ENCODE results near the gene GRK5. TPM values are rescaled to one million over a fixed set of nuclear protein-coding genes. Genes with fewer than 3 reads are reported as not detected.

GRK5 gene
- total RNA-seq, 1 experiment from 2014 or later = 4.5 TPM

- Histone ChIP-seq H3K9ac (ENCODE audit: low read length) (no peak overlapping the region), H4K20me1 (ENCODE audit: low read length) (no peaks in the 10 kb centered on the region), H3F3A (ENCODE audit: low read length, unreplicated experiment) (no peaks in the 10 kb centered on the region), H3K36me3 (ENCODE audit: low read depth, low read length) (no peaks in the 10 kb centered on the region), H3K27ac (ENCODE audit: low read length) (no peak overlapping the region), H2AFZ (ENCODE audit: low read length) (no peak overlapping the region), H3K9me3 (ENCODE audit: low read length) (no peaks in the 10 kb centered on the region), H3K4me2 (ENCODE audit: low read length) (no peak overlapping the region), H3K9me2 (replicated peaks; ENCODE audit: low read length) (no peaks in the 10 kb centered on the region), H3K27me3 (ENCODE audit: low read length) (no peaks in the 10 kb centered on the region), H3K79me2 (ENCODE audit: low read length) (no peaks in the 10 kb centered on the region), H3K4me1 (ENCODE audit: insufficient read depth, low read length) (no peaks in the 10 kb centered on the region; the same call in 1 of the 2 replicates), H3K4me3 (ENCODE audit: low read length) (no peak overlapping the region)
- BruUV-seq (replicated peaks) = no TSS peak
- TF ChIP-seq, protein P1, sequence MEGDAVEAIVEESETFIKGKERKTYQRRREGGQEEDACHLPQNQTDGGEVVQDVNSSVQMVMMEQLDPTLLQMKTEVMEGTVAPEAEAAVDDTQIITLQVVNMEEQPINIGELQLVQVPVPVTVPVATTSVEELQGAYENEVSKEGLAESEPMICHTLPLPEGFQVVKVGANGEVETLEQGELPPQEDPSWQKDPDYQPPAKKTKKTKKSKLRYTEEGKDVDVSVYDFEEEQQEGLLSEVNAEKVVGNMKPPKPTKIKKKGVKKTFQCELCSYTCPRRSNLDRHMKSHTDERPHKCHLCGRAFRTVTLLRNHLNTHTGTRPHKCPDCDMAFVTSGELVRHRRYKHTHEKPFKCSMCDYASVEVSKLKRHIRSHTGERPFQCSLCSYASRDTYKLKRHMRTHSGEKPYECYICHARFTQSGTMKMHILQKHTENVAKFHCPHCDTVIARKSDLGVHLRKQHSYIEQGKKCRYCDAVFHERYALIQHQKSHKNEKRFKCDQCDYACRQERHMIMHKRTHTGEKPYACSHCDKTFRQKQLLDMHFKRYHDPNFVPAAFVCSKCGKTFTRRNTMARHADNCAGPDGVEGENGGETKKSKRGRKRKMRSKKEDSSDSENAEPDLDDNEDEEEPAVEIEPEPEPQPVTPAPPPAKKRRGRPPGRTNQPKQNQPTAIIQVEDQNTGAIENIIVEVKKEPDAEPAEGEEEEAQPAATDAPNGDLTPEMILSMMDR (conservative IDR thresholded peaks at IDR 0.05; ENCODE audit: low read depth, low read length) = no peak
- TF ChIP-seq EZH2phosphoT487 (IDR thresholded peaks at IDR 0.05; ENCODE audit: borderline replicate concordance, low read length) (no peak), EZH2 (IDR thresholded peaks at IDR 0.05; ENCODE audit: low read length, unreplicated experiment) (no peak)
- CTCF ChIA-PET = no interaction called here
- ATAC-seq = no peak
- intact Hi-C loops (cut with micrococcal nuclease) = no loop called here
- POLR2A ChIA-PET (ENCODE audit: unreplicated experiment) = no interaction called here
- DNase-seq = no peak
These were observed 163.8 kb downstream of the GRK5 start for GRCh38 chr10:119370972-119371703.

DNA sequence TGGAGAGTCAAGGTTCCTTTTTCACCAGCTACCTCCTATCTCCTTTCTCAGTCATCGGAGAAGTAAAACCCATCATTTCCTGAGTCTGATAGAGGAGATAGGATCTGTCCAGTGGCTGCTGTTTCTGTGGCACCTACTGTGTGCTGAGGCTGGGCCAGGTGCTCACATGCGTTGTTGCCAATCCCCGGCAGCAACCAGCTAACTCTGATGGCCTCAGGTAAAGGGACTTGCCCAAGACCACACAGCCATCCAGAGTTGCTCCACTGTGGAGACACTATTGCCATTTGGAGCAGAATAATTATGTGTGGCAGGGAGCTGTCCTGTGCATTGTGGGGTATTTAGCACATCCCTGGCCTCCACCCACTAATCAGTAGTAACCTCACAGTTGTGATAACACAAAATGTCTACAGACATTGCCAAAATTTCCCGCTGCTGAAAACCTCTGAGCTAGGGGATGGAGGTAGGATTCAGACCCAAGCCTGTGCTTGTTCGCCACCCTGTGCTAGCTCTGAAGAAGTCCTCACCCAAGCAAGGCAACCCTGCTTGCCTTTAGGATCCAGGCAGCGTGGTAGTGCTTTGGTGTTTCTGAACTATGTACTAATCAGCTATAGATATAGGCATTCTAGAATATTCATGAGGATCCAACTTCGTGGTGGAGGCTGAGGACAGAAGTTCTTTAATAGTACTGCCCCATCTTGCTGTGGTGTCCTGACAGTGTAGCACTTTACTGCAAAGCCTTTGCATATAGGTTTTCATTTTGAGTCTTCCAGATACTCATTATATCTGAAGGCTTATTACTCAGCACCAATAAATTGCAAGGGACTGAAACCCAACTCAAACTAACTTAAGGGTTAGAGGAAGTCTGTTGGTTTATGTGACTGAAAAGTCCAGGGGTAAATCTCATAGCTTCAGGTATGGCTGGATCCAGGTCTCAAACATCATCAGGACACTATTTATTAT lies 164.6 kb downstream of the GRK5 start:
- intact Hi-C loops (cut with micrococcal nuclease) = no loop called here
- Histone ChIP-seq H3K4me1 (ENCODE audit: insufficient read depth, low read length) (no peaks in the 10 kb centered on the region; the same call in 1 of the 2 replicates), H2AFZ (ENCODE audit: low read length) (no peak overlapping the region), H3F3A (ENCODE audit: low read length, unreplicated experiment) (no peaks in the 10 kb centered on the region), H3K4me2 (ENCODE audit: low read length) (no peak overlapping the region), H3K9me2 (replicated peaks; ENCODE audit: low read length) (no peaks in the 10 kb centered on the region), H3K27me3 (ENCODE audit: low read length) (no peaks in the 10 kb centered on the region), H3K4me3 (ENCODE audit: low read length) (no peak overlapping the region), H4K20me1 (ENCODE audit: low read length) (no peaks in the 10 kb centered on the region), H3K9ac (ENCODE audit: low read length) (no peak overlapping the region), H3K27ac (ENCODE audit: low read length) (no peak overlapping the region), H3K36me3 (ENCODE audit: low read depth, low read length) (no peaks in the 10 kb centered on the region), H3K9me3 (ENCODE audit: low read length) (no peaks in the 10 kb centered on the region), H3K79me2 (ENCODE audit: low read length) (no peaks in the 10 kb centered on the region)
- TF ChIP-seq, protein P1 (conservative IDR thresholded peaks at IDR 0.05; ENCODE audit: low read depth, low read length) = no peak
- TF ChIP-seq EZH2 (IDR thresholded peaks at IDR 0.05; ENCODE audit: low read length, unreplicated experiment) (no peak), EZH2phosphoT487 (IDR thresholded peaks at IDR 0.05; ENCODE audit: borderline replicate concordance, low read length) (no peak)
- POLR2A ChIA-PET (ENCODE audit: unreplicated experiment) = no interaction called here
- no TSS peak for BruUV-seq (replicated peaks)
- DNase-seq (no peak), ATAC-seq (no peak)
- CTCF ChIA-PET = no interaction called here
